Mucosa of descending colon (tissue), 3 donors: ENCODE data around the gene SHCBP1L. TPM values are rescaled to one million over a fixed set of nuclear protein-coding genes. Genes with fewer than 3 reads are reported as not detected.
"Not testable (repeated sequence)": the region's sequence is repeated elsewhere in the genome, so short reads cannot be mapped to it uniquely, and the experiment has no call there.

ENCODE experiments used
- ATAC-seq: fragments of 200-7000 bp; cut with Tn5 transposase; one replicate; pipeline ENCODE4 v1.9.1; 2020; ENCODE audit warnings: mild to moderate bottlenecking, moderate library complexity
- DNase-seq, 3 donors: peaks; one replicate each; pipeline ENCODE4 v3.0.0-alpha.2; 2020
- H3K36me3 ChIP-seq: fragments of 200-600 bp; one replicate; pipeline ENCODE4 v1.8.0; 2021; ENCODE audit warnings: low read depth, mild to moderate bottlenecking
- H3K4me1 ChIP-seq: fragments of 200-600 bp; one replicate; pipeline ENCODE4 v1.8.0; 2021; ENCODE audit warnings: low read depth, mild to moderate bottlenecking
- H3K4me3 ChIP-seq: fragments of 200-600 bp; one replicate; pipeline ENCODE4 v1.8.0; 2021; ENCODE audit warnings: mild to moderate bottlenecking
- H3K9me3 ChIP-seq: fragments of 200-600 bp; one replicate; pipeline ENCODE4 v1.8.0; 2021; ENCODE audit warnings: mild to moderate bottlenecking
- intact Hi-C, 2 donors: fragments of 100-400 bp; cut with DNase I in 1 of 2; cut with micrococcal nuclease in 1 of 2; formaldehyde crosslinking; loops; one replicate each; pipeline versions ENCODE4 v1.11.0 to v1.11.1; 2022; cut with DNase I, micrococcal nuclease
- total RNA-seq, 3 donors: library from RNA; stranded (reverse); fragmentation: NEBNext Ultra II Directional in 2 of 3; extraction: Animal tissue kit (Norgen Biotek cat#: 25700) in 2 of 3; gene quantifications; one replicate each; pipeline versions ENCODE4 v1.2.1 to v1.2.4, GENCODE V29; 2021 to 2023
- TF ChIP-seq, protein P1 (sequence below): fragments of 200-600 bp; IDR thresholded peaks from one replicate; pipeline ENCODE4 v1.8.0; 2022; ENCODE audit warnings: antibody characterized with exemption, mild to moderate bottlenecking
- donor health status: DM: no; HTN: no; CAD: no; lungs with moderate emphysema.
- donor health status: DM: no; HTN: no; CAD: no.
- donor health status: DM: no; HTN: yes; CAD: no.

The SHCBP1L gene
- total RNA-seq, 3 donors from 2014 or later: not detected

- H3K4me3 ChIP-seq: no peak overlapping the region
- no peaks in the 10 kb centered on the region for H3K4me1 ChIP-seq
- ATAC-seq (no peak), DNase-seq (no peak)
- no peaks in the 10 kb centered on the region for H3K9me3 ChIP-seq
- intact Hi-C loops: no loop called here
- H3K36me3 ChIP-seq: no peaks in the 10 kb centered on the region
- TF ChIP-seq, protein P1, sequence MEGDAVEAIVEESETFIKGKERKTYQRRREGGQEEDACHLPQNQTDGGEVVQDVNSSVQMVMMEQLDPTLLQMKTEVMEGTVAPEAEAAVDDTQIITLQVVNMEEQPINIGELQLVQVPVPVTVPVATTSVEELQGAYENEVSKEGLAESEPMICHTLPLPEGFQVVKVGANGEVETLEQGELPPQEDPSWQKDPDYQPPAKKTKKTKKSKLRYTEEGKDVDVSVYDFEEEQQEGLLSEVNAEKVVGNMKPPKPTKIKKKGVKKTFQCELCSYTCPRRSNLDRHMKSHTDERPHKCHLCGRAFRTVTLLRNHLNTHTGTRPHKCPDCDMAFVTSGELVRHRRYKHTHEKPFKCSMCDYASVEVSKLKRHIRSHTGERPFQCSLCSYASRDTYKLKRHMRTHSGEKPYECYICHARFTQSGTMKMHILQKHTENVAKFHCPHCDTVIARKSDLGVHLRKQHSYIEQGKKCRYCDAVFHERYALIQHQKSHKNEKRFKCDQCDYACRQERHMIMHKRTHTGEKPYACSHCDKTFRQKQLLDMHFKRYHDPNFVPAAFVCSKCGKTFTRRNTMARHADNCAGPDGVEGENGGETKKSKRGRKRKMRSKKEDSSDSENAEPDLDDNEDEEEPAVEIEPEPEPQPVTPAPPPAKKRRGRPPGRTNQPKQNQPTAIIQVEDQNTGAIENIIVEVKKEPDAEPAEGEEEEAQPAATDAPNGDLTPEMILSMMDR: no peak
Measured at GRCh38 chr1:182955596-182956588, 2.9 kb upstream of the SHCBP1L start.

DNA sequence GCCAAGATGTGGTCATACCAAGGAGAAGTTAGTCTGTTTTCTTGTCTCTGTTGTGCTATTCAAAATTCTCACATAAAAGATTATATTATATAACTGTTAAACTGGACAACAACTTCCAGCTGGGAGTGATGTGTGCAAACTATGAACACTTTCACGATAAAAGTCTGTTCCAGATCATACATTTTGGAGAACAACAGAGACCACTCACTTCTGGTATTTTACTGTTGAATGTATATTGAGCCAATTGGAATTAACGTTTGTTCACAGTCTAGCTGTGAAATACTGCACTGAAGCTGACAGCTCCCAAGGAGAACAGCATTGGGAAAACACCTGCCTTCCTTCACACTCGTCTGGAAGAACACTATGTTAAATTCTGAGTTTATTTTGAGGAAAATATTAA, 860 bp upstream of the SHCBP1L start:
- Histone ChIP-seq H3K9me3 (no peaks in the 10 kb centered on the region), H3K36me3 (no peaks in the 10 kb centered on the region), H3K4me3 (no peak overlapping the region), H3K4me1 (no peaks in the 10 kb centered on the region)
- DNase-seq (no peak), ATAC-seq (no peak)
- intact Hi-C loops: no loop called here
- TF ChIP-seq, protein P1: no peak

GRCh38 chr1:182943336-182943735, 9.6 kb downstream of the SHCBP1L start:
- H3K4me1 ChIP-seq, ATAC-seq, H3K4me3 ChIP-seq, intact Hi-C loops, H3K36me3 ChIP-seq, H3K9me3 ChIP-seq, DNase-seq: not testable (repeated sequence)

- not testable (repeated sequence) for ATAC-seq, DNase-seq
Measured at GRCh38 chr1:182942145-182942544, 10.8 kb downstream of the SHCBP1L start.

DNA sequence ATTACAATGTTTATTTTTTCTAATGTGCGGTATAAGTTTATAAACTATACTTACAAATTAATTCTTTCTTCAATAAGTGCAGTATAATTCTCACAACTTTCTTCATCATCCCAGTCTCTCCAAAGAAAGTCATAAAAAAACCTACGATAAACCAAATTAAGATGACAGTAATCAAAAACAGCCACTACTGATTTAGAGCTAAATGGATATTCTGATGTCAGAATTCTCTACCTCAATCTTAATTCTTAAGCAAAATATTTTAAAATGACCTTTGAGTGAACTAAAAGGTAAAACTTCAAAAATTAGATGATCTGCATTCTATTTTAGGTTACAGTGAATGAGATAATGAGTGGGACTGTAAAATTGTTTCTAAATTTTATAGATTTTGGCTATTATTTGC, 13.6 kb downstream of the SHCBP1L start:
- TF ChIP-seq, protein P1: no peak
- no peaks in the 10 kb centered on the region for H3K4me1 ChIP-seq
- no peak overlapping the region for H3K4me3 ChIP-seq
- ATAC-seq (no peak), DNase-seq (no peak)
- H3K36me3 ChIP-seq: no peaks in the 10 kb centered on the region
- no peaks in the 10 kb centered on the region for H3K9me3 ChIP-seq
- intact Hi-C loops: no loop called here

More at GRCh38 chr1:182942145-182942544, 10.8 kb downstream of the SHCBP1L start:
- H3K4me3 ChIP-seq, intact Hi-C loops, H3K9me3 ChIP-seq, H3K4me1 ChIP-seq, H3K36me3 ChIP-seq: not testable (repeated sequence)

GRCh38 chr1:182935716-182936115, 17.2 kb downstream of the SHCBP1L start:
- TF ChIP-seq, protein P1: no peak
- no peak for ATAC-seq

More at GRCh38 chr1:182935716-182936115, 17.2 kb downstream of the SHCBP1L start:
- H3K9me3 ChIP-seq: no peaks in the 10 kb centered on the region
- H3K4me3 ChIP-seq: no peak overlapping the region
- no peak for DNase-seq
- H3K36me3 ChIP-seq: no peaks in the 10 kb centered on the region
- no peaks in the 10 kb centered on the region for H3K4me1 ChIP-seq
- intact Hi-C loops: no loop called here
